GM21367 (cell line): Measurements from ENCODE around the gene GRAMD1A.
"Not testable (repeated sequence)": the region's sequence is repeated elsewhere in the genome, so short reads cannot be mapped to it uniquely, and the experiment has no call there.

Experiments
- ATAC-seq: cut with Tn5 transposase; IDR thresholded peaks from one replicate; pipeline ENCODE4 v1.9.1; 2021; ENCODE audit not compliant: unreplicated experiment

GRAMD1A gene

DNA sequence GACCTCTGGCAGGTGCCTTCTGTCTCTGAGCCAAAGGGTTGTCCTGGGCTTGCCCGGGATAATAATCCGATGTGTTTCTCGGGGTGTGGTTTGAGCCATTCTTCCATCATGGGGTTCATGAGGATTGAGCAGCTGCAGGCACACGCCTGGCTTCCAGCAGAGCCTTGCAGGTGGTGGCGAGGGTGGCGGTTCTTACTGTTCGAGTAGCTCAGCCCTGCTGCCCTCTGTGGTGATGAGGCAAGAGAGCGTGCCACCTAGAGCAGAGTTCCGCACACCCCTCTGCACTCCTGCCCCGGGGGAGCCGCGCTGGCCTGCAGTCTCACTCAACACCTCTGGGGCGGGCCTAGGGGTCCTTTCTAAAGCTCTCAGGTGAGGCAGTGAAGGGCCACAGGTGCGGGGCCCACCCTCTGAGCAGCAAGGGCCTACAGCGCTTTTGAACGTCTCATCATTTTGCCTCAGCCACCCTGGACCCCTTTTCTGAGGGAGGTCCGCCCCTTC is 33.9 kb downstream of the GRAMD1A start:
- no peak for ATAC-seq

DNA sequence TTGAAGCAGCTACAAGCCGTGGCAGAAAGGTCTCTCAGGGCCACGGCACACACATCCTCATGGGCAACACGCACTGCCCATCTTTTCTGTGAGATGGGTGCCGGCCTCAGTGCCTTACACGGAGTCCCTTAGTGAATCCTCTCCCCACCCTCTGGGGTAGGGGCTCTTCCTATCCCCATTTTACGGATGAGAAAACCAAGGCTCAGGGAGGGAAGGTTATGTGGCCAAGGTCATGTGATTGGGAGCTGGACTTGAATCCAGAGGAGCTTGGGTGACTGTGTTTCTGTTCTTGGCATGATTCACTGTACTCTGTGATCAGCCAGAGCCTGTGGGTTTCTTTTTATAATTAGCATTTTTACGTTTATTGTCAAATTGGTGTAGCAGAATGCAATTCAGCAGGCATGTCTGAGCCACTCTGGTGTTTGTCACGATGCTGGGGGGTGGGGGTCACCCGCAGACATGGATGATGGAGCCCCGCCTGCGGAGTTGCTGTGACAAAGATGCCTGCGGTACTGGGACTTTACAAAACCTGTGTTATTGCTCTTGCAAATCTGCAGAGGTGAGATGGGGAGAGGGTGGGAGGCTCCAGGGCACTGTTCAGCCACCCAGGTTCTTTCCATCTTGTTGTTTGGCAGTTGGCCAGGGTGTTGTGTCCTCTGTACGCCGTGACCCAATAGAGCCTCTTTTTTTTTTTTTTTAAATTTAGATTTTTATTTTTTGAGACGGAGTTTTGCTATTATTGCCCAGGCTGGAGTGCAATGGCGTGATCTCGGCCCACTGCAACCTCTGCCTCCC is 34.7 kb downstream of the GRAMD1A start:
- no peak for ATAC-seq

DNA sequence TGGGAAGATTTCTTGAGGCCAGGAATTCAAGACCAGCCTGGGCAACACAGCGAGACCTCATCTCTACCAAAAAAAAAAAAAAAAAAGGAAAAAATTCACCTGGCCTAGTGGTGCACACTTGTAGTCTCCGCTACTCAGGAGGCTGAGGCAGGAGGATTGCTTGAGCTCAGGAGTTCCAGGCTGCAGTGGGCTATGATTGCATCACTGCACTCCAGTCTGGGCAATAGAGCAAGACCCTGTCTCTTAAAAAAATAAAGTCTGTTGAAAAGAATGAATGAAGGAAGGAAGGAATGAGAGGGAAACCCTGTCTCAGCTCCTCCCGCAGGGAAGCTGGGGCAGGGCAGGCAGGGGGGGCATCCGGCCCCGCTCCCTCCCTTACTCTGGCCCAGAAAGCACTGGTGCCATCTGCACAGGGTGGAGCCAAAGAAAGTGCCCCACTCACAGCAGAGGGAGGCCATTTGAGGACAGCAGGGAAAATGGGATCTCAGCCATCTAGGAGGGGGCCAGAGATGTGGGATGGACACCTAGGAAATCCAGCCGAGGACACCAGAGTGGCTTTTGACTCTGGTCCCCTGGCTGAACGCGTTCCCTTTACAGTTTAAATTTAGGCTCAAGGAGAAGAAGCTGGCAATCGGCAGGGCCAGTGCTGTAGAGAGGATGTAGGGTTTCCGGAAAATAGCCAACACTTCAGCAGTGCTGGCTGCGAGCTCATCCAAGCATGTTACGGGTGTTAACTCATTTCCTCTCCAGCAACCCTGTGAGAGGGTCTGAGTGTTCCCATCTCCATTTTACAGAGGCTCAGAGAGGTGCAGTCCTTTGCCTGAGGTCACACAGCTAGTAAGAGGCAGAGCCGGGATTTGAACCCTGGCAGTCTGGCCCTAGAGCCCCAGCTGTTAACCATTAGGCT is 37.8 kb downstream of the GRAMD1A start:
- no peak for ATAC-seq

DNA sequence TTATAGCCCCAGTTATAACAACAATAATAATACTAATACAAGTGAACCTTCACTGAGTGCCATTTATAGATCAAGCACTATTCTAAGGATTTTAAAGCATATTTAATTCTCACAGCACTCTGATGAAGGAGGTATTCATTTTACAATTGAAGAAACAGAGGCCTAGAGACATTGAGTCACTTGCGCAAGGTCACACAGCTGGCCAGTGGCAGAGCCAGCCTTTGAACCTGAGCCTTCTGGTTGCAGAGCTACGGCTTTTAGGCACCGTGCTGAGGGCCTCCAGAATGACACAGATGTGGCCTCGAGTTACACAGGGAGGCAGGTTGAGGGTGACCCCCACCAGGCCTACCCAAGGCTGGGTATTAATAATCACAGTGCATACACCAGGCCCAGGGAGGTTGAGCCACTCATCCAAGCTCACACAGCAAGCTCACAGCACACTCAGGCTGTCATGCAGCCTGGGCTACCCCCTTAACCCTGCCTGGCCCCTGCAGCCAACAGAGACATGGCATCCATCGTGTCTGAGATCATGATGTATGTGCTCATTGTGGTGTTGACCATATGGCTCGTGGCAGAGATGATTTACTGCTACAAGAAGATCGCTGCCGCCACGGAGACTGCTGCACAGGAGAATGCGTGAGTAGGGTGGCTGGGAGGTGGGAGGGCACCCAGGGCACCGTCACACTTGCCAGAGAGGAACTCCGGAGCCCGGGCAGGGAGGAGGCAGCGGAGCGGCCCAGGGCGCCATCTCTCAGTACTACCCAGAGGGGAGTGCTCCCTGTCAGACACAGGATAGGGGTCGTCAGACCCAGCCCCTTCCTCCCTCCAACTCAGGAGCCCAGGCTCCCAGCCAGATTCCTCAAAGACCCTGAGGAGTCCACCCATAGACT is 38.7 kb downstream of the GRAMD1A start:
- ATAC-seq = no peak

DNA sequence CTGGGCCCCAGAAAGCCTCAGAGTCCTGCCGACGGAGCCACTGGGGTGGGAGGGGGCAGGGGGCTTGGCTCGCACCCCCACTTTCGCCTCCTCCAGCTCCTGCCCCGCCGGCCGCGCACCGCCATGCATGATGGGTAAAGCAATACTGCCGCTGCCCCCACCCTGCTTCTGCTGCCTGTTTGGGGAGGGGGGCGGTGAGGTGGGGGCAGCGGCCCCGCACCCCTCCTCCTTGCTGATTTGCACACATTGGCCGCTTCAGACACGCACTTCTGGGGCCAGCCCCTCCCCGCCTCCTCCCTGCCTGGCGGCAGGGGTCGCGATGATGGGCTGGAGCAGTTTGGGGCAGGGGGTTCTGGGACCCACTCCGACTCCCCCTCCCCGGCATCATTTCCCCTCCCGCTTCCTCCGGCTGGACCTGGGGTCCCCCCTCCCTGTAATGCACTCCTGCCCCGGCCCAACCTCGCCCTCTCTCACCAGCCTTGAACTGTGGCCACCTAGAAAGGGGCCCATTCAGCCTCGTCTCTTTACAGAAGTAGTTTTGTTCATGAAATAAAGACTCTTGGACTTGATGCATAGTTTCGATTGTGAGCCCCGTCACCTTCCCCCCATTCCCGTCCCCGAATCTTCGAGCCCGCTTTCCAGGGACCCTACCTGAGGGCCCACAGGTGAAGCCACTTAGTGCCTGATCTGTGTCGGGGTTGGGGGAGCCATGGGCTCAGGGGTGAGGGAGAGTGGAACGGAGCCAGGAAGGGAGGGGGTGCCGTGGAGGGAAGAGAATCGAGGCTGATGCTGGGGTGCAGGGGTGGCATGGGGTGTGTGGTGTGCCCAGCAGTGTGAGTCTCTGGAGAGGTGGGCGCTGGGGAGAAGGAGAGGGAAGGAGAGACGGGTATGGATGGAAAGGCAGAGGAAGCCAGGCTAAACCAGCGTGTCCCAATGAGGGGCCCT is 40.0 kb downstream of the GRAMD1A start:
- no peak for ATAC-seq

DNA sequence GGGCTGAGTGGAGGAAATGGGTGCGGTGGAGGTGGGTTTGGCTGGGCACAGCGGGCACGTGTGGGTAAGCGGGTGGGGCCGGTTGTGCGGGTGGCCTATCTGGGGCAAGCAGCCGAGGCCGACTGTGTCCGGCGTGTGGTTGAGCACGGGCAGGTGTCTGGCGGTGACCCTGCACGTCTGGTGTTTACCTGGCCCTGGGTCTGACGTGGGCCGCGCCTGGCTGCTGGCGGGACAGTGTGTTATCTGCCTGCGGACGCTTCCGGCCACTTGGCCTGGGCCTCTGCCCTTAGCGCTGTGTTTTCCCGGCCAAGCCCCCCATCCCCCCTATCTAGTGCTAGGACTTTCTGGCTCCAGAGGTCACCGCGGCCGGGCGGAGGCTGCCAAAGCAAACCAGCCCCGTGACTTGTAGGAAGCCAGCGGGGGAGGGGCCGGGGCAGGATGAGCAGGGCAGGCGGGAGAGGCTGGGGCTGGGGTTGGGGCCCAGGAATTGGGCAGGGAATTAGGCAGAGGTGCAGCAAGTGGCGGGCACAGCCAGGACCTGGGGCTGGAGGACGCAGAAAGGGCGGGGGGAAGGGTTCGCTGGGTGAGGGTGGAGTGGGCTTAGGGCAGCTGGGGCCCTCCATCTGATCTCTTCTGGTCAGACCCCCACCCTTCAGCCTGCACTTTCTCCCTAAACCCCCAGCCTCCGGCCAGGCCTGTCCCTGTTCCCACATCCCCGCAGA is 40.9 kb downstream of the GRAMD1A start:
- ATAC-seq = no peak

DNA sequence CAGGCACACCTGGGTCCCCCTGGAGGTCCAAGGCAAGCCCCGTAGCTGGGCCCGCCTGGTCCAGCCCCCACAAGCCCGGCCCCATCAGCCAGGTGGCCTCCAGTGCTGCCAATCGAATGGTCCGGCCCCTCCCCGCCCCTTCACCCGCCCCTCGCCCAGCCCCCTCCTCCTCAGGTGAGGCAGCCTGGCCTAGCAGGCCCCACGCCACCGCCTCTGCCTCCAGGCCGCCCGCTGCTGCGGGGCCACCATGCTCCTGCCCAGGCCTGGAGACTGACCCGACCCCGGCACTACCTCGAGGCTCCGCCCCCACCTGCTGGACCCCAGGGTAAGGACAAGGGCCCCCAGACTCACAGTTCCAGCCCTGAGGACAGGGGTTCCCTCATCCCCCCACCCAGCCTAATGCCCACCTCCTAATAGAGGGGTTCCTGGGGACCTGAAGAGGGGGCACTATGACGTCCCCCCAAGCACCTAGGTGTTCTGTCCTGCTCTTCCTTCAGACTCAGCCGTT is 41.5 kb downstream of the GRAMD1A start, which contains the start of gene HPN:
HPN (plus strand) TSS at position 174 of the 508 bp plus-strand sequence. CDS start 786 bp downstream, outside the sequence.
- ATAC-seq = no peak

DNA sequence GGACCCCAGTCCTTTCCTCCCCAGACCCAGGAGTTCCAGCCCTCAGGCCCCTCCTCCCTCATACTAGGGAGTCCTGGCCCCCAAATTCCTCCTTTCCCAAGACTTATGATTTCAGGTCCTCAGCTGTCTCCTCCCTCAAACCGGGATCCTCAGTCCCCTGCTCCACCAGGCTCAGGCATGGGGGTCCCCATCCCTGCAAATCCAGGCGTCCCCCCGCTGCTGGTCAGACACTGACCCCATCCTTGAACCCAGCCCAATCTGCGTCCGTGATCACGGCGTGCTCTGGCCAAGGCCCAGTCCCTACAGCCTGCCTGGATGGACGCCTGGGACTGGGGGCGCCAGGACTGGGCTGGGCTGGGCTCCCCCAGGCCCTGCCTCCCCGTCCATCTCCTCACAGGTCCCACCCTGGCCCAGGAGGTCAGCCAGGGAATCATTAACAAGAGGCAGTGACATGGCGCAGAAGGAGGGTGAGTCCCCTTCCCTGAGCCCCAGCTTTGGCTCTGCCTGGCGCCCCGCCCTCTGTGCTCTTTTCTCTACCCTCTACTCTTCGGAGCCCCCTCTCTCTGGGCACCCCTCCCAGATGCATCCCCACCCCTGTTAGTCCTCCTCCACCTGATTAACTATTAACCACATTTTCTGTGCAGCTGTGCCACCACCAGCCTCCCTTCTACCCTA is 42.1 kb downstream of the GRAMD1A start:
- no peak for ATAC-seq

DNA sequence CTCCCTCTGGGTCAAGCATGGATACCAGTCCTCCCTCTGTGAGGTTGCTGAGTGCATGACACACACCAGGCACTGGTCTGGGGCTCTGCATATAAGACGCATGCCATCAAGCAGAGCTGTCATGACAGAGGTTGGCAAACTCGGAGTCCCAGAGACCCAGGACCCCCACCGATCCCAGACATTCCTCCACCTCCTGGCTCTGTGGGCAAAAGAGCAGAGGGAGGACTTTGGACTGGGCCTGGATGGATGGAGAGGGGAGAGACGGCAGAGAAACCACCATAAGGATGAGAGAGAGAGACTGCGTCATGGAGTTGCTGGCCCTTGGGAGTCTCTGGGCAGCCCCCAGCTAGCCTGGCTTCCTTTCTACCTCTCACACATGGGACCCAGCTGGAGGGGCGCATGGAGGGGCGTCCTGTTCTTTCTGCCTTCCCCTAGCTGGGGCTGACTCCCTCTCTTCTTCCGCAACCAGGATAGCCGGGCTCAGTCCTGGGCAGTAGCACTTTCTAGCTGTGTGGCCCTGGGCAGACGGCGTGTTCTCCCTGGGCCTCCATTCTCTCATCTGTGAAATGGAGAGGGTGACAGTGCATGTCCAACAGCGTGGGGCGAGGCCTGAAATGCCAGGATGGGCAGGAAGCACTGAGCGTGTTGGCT is 43.0 kb downstream of the GRAMD1A start:
- ATAC-seq = no peak

DNA sequence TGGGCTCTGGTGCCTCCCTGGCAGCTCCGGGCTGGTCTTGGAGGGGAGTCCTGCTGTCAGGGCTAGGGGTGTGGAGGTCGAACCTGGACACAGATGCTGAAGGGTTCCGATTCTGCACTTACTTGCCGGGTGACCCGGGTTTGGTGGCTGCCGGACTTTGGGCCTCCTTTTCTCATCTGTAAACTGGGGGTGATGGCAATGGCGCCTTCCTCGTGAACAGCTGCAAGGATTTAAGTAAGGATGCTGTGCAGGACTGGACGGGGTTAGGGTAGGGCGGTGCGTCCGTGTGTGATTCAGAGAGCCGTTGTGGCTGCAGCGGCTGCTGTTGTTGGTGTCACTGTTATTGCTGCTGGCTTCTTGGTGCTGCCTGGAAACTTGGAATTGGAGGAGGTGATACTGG is 43.8 kb downstream of the GRAMD1A start:
- no peak for ATAC-seq

DNA sequence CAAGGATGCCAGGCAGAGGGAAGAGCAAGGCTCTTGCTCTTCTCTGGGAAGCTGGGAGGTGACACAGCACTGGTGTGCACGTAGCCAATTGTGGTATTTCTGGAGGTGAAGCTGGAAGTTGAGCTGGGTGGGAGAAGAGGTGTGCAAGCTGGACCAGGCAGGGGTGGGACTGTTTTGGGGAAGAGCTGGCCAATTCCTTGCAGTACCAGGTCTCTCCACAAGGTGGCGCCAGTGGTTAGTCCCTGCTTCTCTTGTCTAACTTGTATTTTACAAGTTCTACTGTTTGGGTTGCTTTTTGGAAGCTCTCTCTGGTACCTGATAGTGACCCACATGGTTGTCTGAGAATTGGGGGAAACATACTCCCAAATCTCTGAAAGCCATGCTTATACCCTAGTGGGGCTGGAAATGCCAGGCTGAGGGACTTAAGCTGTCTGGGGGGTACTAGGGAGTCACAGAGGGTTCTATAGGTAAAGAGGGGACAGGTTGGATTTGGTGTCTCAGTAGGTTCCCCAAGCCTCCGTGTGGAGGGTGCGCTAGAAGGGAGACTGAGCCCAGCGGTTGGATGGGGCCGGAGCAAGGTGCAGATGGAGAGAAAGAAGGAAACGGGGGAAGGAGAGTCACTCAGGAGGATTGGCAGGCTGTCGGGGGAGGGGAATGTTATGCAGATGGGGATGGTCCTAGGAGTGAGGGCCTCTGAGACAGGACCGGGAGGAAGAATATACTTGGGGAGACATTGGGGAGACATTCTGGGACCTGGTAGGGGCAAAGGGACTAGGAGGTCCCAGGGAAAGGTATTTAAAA is 44.4 kb downstream of the GRAMD1A start:
- no peak for ATAC-seq

DNA sequence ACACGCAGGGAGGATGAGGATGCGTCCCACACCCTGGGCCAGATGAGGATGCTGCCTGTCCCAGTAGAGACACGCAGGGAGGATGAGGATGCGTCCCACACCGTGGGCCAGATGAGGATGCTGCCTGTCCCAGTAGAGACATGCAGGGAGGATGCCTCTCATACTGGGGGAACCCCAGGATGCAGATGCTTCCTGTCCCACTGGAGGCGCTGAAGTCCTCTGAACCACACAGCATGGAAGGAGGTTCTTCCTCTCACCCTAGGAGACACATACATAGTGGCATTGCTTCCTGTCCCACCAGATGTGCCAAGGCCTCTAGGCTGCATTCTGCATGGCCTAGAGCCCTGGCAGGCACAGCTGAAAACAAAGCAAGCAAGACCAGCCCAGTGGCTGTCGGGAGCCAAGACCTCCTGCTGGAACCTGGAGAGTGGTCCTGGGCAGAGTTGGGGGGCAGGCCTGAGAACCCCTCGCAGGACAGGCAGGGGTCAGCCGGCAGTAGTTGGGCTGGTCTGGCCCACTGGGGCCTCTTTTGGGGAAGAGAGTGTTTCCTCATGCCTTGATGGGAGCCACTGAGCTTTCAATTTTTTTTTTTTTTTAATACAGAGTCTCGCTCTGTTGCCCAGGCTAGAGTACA is 45.7 kb downstream of the GRAMD1A start:
- no peak for ATAC-seq

DNA sequence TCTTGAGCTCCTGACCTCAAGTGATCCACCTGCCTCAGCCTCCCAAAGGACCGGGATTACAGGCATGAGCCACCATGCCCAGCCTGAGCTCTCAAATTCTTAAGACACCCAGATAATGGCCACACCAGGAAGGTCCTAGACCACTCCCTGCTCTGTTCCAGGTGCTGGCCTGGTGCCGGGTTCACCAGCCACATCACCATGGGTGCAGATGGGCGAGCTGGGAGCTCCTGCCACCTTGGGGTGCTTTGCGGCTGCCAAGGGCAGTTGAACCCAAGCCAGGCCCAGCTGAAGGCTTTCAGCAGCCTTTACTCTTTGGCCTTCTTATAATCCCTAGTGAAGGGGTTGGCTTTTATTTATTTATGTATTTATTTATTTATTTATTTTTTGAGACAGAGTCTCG is 46.3 kb downstream of the GRAMD1A start:
- no peak for ATAC-seq

DNA sequence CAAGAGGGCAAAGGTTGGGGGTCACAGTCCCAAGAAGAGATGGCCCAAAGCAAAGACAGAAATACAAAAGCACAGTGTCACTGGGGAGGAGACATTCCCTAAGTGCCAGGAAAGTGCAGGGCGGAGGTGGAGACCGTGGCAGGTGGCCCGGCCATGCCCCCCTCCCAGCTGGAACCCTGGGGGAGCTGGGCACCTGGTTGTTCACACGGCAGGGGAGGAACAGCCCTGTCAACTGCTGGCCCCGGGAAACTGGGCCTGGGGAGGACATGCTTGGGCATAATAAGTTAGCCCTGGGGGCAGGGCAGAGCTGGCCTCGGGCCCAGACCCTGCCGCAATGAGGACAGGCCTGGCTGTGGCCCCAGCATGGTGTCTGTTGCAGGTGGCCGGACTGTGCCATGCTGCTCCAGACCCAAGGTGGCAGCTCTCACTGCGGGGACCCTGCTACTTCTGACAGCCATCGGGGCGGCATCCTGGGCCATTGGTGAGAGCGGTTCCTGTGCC is 48.8 kb downstream of the GRAMD1A start:
- ATAC-seq = no peak

DNA sequence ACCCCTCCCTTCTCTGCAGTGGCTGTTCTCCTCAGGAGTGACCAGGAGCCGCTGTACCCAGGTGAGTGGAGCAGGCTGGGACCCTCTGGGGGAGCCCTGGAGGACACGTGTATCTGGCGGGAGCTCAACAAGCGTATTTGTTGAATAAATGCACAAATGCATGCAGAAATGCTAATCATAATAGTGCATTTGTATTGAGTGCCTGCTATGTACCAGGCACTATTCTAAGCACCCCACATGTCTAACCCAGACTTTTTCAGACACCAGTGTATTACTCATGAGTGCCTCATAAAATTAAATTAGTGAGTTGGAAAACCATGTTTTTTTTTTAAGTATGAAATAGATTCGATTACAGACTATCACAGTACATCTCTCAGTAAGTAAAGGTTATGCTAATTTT is 49.3 kb downstream of the GRAMD1A start:
- ATAC-seq = no peak

DNA sequence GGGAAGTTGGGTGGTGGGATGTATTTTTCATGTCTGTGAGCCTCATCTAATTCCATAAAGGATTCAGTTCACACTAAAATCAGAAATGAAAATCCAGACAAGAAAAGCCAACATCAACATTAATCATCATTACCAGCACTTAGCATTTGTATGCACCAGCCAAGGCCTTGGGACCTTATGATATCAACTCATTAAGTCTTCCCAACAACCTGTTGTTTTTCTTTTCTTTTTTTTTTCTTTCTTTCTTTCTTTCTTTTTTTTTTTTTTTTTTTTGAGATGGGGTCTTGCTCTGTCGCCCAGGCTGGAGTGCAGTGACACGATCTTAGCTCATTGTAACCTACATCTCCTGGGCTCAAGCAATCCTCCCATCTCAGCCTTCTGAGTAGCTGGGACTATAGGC is 50.5 kb downstream of the GRAMD1A start:
- not testable (repeated sequence) for ATAC-seq
